B cell (primary cell): ENCODE results near the gene ZC3H7A.

Experiments
- CTCF ChIP-seq: fragments of 200-600 bp; IDR thresholded peaks from one replicate; pipeline ENCODE4 v1.8.0; 2022; ENCODE audit warnings: antibody characterized with exemption, mild to moderate bottlenecking
- EZH2 ChIP-seq: IDR thresholded peaks from 2 replicates; pipeline ENCODE4 v1.6.1; 2012; ENCODE audit warnings: borderline replicate concordance, low read depth, mild to moderate bottlenecking, moderate library complexity, low read length; ENCODE audit not compliant: insufficient read depth, poor library complexity, severe bottlenecking

GRCh38 chr16:11797957-11798299 lies 870 bp upstream of the ZC3H7A start:
- TF ChIP-seq CTCF (no peak), EZH2 (no peak)
